GM20431 (cell line): Measurements from ENCODE around the gene KDM5C.

ENCODE experiments used
- in situ Hi-C: fragments of 300-500 bp; cut with MseI, MboI; formaldehyde crosslinking; loops from one replicate; pipeline ENCODE4 v1.15.0; 2020; ENCODE audit warnings: low sequenced_read_pairs; ENCODE audit not compliant: unreplicated experiment

KDM5C gene

GRCh38 chrX:53224860-53225797 is at the start of gene KDM5C:
Gene KDM5C (minus strand): TSS chrX:53225207. CDS start chrX:53224889, 318 bp downstream.
- in situ Hi-C loops: no loop called here

GRCh38 chrX:53272808-53273337 is 47.9 kb upstream of the KDM5C start:
- in situ Hi-C loops: no loop called here

GRCh38 chrX:53269536-53270107 is 44.6 kb upstream of the KDM5C start:
- in situ Hi-C loops: no loop called here

- in situ Hi-C loops: no loop called here
These were observed 43.2 kb upstream of the KDM5C start for GRCh38 chrX:53268173-53268572.

GRCh38 chrX:53266914-53267313 is 41.9 kb upstream of the KDM5C start:
- in situ Hi-C loops: no loop called here

GRCh38 chrX:53265771-53266574 is 41.0 kb upstream of the KDM5C start:
- in situ Hi-C loops: no loop called here

- in situ Hi-C loops: no loop called here
These were observed 38.6 kb upstream of the KDM5C start for GRCh38 chrX:53263597-53264094.

GRCh38 chrX:53262918-53263394 is 37.9 kb upstream of the KDM5C start:
- in situ Hi-C loops: no loop called here

GRCh38 chrX:53262189-53262917 is 37.3 kb upstream of the KDM5C start:
- in situ Hi-C loops: no loop called here

GRCh38 chrX:53261355-53261972 is 36.5 kb upstream of the KDM5C start:
- in situ Hi-C loops: no loop called here

- in situ Hi-C loops: no loop called here
These were observed 35.8 kb upstream of the KDM5C start for GRCh38 chrX:53260836-53261235.

- in situ Hi-C loops: no loop called here
These were observed 32.8 kb upstream of the KDM5C start for GRCh38 chrX:53257670-53258423.

GRCh38 chrX:53257166-53257565 is 32.2 kb upstream of the KDM5C start:
- in situ Hi-C loops: no loop called here

GRCh38 chrX:53256446-53257041 is 31.5 kb upstream of the KDM5C start:
- in situ Hi-C loops: no loop called here

GRCh38 chrX:53255738-53256191 is 30.8 kb upstream of the KDM5C start:
- in situ Hi-C loops: no loop called here

- in situ Hi-C loops: no loop called here
These were observed 29.8 kb upstream of the KDM5C start for GRCh38 chrX:53254570-53255461.
